Activated naive CD8-positive, alpha-beta T cell (primary cell): ENCODE measurements around the gene CYTIP.

Source experiments
- H3K27ac Mint-ChIP-seq: one replicate; pipeline ENCODE4 v1.8.0; 2021; ENCODE audit warnings: mixed read lengths
- H3K27me3 Mint-ChIP-seq: one replicate; pipeline ENCODE4 v1.8.0; 2021; ENCODE audit warnings: mixed read lengths
- H3K36me3 Mint-ChIP-seq: one replicate; pipeline ENCODE4 v1.8.0; 2021; ENCODE audit warnings: mixed read lengths
- H3K4me1 Mint-ChIP-seq: one replicate; pipeline ENCODE4 v1.8.0; 2021; ENCODE audit warnings: low read depth, mixed read lengths
- H3K4me3 Mint-ChIP-seq: one replicate; pipeline ENCODE4 v1.8.0; 2021; ENCODE audit warnings: mild to moderate bottlenecking, mixed read lengths
- H3K9me3 Mint-ChIP-seq: one replicate; pipeline ENCODE4 v1.8.0; 2021; ENCODE audit warnings: low read depth, mixed read lengths

The CYTIP gene

GRCh38 chr2:157441072-157441454, 2.8 kb downstream of the CYTIP start:
- peaks cover 24% of the 10 kb centered on the region for H3K4me1 Mint-ChIP-seq
- peak overlapping the region; percentile 99 for H3K4me3 Mint-ChIP-seq
- H3K27ac Mint-ChIP-seq = peak overlapping the region; percentile 99
- H3K9me3 Mint-ChIP-seq = no peaks in the 10 kb centered on the region
- no peaks in the 10 kb centered on the region for H3K27me3 Mint-ChIP-seq
- peaks cover 51% of the 10 kb centered on the region for H3K36me3 Mint-ChIP-seq

GRCh38 chr2:157440404-157441071, 3.4 kb downstream of the CYTIP start:
- Mint-ChIP-seq H3K4me1 (peaks cover 21% of the 10 kb centered on the region), H3K27me3 (no peaks in the 10 kb centered on the region), H3K27ac (peak overlapping the region; percentile 99), H3K4me3 (peak overlapping the region; percentile 99), H3K9me3 (no peaks in the 10 kb centered on the region), H3K36me3 (peaks cover 52% of the 10 kb centered on the region)

- H3K27me3 Mint-ChIP-seq = no peaks in the 10 kb centered on the region
These were observed 4.1 kb downstream of the CYTIP start for GRCh38 chr2:157439824-157440186.

GRCh38 chr2:157438863-157439823, 4.7 kb downstream of the CYTIP start:
- Mint-ChIP-seq H3K27ac (peak overlapping the region; percentile 99), H3K4me3 (peak overlapping the region; percentile 99), H3K9me3 (no peaks in the 10 kb centered on the region), H3K27me3 (no peaks in the 10 kb centered on the region), H3K36me3 (peaks cover 64% of the 10 kb centered on the region), H3K4me1 (peaks cover 17% of the 10 kb centered on the region)

More at GRCh38 chr2:157439824-157440186, 4.1 kb downstream of the CYTIP start:
- Mint-ChIP-seq H3K4me1 (peaks cover 17% of the 10 kb centered on the region), H3K27ac (peak overlapping the region; percentile 99), H3K4me3 (peak overlapping the region; percentile 99), H3K9me3 (no peaks in the 10 kb centered on the region), H3K36me3 (peaks cover 58% of the 10 kb centered on the region)

- Mint-ChIP-seq H3K36me3 (peaks cover 77% of the 10 kb centered on the region), H3K4me1 (peaks cover 71% of the 10 kb centered on the region), H3K27ac (peak overlapping the region; percentile 99), H3K4me3 (peak overlapping the region; percentile 99), H3K27me3 (no peaks in the 10 kb centered on the region), H3K9me3 (no peaks in the 10 kb centered on the region)
These were observed 10.5 kb downstream of the CYTIP start for GRCh38 chr2:157433394-157433793.

GRCh38 chr2:157432475-157433106, 11.3 kb downstream of the CYTIP start:
- H3K9me3 Mint-ChIP-seq = no peaks in the 10 kb centered on the region
- peaks cover 72% of the 10 kb centered on the region for H3K4me1 Mint-ChIP-seq

GRCh38 chr2:157431176-157431575, 12.7 kb downstream of the CYTIP start:
- Mint-ChIP-seq H3K36me3 (peaks cover 85% of the 10 kb centered on the region), H3K9me3 (no peaks in the 10 kb centered on the region), H3K27ac (peak overlapping the region; percentile 99), H3K4me3 (peak overlapping the region; percentile 99), H3K4me1 (peaks cover 86% of the 10 kb centered on the region), H3K27me3 (no peaks in the 10 kb centered on the region)

More at GRCh38 chr2:157432475-157433106, 11.3 kb downstream of the CYTIP start:
- H3K27ac Mint-ChIP-seq = peak overlapping the region; percentile 99
- H3K4me3 Mint-ChIP-seq = peak overlapping the region; percentile 99
- H3K36me3 Mint-ChIP-seq = peaks cover 76% of the 10 kb centered on the region
- H3K27me3 Mint-ChIP-seq = no peaks in the 10 kb centered on the region

- no peaks in the 10 kb centered on the region for H3K27me3 Mint-ChIP-seq
- H3K4me3 Mint-ChIP-seq = peak overlapping the region; percentile 99
These were observed 15.3 kb downstream of the CYTIP start for GRCh38 chr2:157428500-157429175.

GRCh38 chr2:157427922-157428303, 16.0 kb downstream of the CYTIP start:
- peak overlapping the region; percentile 99 for H3K27ac Mint-ChIP-seq
- H3K27me3 Mint-ChIP-seq = no peaks in the 10 kb centered on the region
- peaks cover 83% of the 10 kb centered on the region for H3K4me1 Mint-ChIP-seq
- H3K36me3 Mint-ChIP-seq = peaks cover 78% of the 10 kb centered on the region
- peak overlapping the region; percentile 99 for H3K4me3 Mint-ChIP-seq
- H3K9me3 Mint-ChIP-seq = no peaks in the 10 kb centered on the region

More at GRCh38 chr2:157428500-157429175, 15.3 kb downstream of the CYTIP start:
- peak overlapping the region; percentile 99 for H3K27ac Mint-ChIP-seq
- peaks cover 78% of the 10 kb centered on the region for H3K36me3 Mint-ChIP-seq
- H3K9me3 Mint-ChIP-seq = no peaks in the 10 kb centered on the region
- peaks cover 84% of the 10 kb centered on the region for H3K4me1 Mint-ChIP-seq

GRCh38 chr2:157427003-157427921, 16.6 kb downstream of the CYTIP start:
- Mint-ChIP-seq H3K4me3 (peak overlapping the region; percentile 99), H3K27ac (peak overlapping the region; percentile 99)

GRCh38 chr2:157426477-157426994, 17.4 kb downstream of the CYTIP start:
- Mint-ChIP-seq H3K27ac (peak overlapping the region; percentile 99), H3K36me3 (peaks cover 72% of the 10 kb centered on the region), H3K9me3 (no peaks in the 10 kb centered on the region), H3K4me1 (peaks cover 81% of the 10 kb centered on the region), H3K27me3 (no peaks in the 10 kb centered on the region), H3K4me3 (peak overlapping the region; percentile 99)

More at GRCh38 chr2:157427003-157427921, 16.6 kb downstream of the CYTIP start:
- Mint-ChIP-seq H3K36me3 (peaks cover 74% of the 10 kb centered on the region), H3K4me1 (peaks cover 81% of the 10 kb centered on the region), H3K27me3 (no peaks in the 10 kb centered on the region), H3K9me3 (no peaks in the 10 kb centered on the region)

GRCh38 chr2:157424374-157424773, 19.5 kb downstream of the CYTIP start:
- Mint-ChIP-seq H3K9me3 (no peaks in the 10 kb centered on the region), H3K27me3 (no peaks in the 10 kb centered on the region), H3K4me3 (no peak overlapping the region), H3K27ac (peak overlapping the region; percentile 73), H3K36me3 (peaks cover 71% of the 10 kb centered on the region), H3K4me1 (peaks cover 80% of the 10 kb centered on the region)

GRCh38 chr2:157421964-157422363, 21.9 kb downstream of the CYTIP start:
- Mint-ChIP-seq H3K4me1 (peaks cover 79% of the 10 kb centered on the region), H3K36me3 (peaks cover 61% of the 10 kb centered on the region), H3K9me3 (no peaks in the 10 kb centered on the region), H3K27me3 (no peaks in the 10 kb centered on the region), H3K27ac (peak overlapping the region; percentile 99), H3K4me3 (peak overlapping the region; percentile 68)
